BJ (cell line): ENCODE data around the gene ZBTB48. TPM values are rescaled to one million over a fixed set of nuclear protein-coding genes. Genes with fewer than 3 reads are reported as not detected.

ENCODE experiments used
- CTCF ChIA-PET: fragments of 350-600 bp; formaldehyde crosslinking; extraction: SDS; loops from one replicate; lab custom pipeline; 2021; ENCODE audit warnings: antibody characterized with exemption, inconsistent platforms; lab: Yijun Ruan, JAX
- POLR2A ChIA-PET: fragments of 300-600 bp; sonication (Branson Sonifier 250); formaldehyde crosslinking; extraction: SDS; loops from one replicate; lab custom pipeline; 2021; ENCODE audit warnings: antibody characterized with exemption; lab: Charles Lee
- DNase-seq: peaks from one replicate; pipeline ENCODE4 v3.0.0-alpha.2; 2011; ENCODE audit warnings: low read depth
- H3K27me3 ChIP-seq: 2 replicates; pipeline ENCODE4 v1.6.0; 2011; ENCODE audit warnings: low read length; ENCODE audit not compliant: control insufficient read depth, insufficient read depth
- H3K36me3 ChIP-seq: 2 replicates; pipeline ENCODE4 v1.5.1; 2011; ENCODE audit warnings: low read length; ENCODE audit not compliant: control insufficient read depth, insufficient read depth
- H3K4me3 ChIP-seq: 2 replicates; pipeline ENCODE4 v1.5.1; 2011; ENCODE audit warnings: low read depth, mild to moderate bottlenecking, control low read depth, low read length
- polyA plus RNA-seq: library from polyadenylated mRNA; depleted of rRNA; stranded (reverse); fragments of >200 nt; gene quantifications from 2 replicates; pipeline ENCODE4 v1.2.3, GENCODE V29; 2011
- TF ChIP-seq, protein P1 (sequence below): IDR thresholded peaks from 2 replicates; pipeline ENCODE4 v1.5.1; 2011; ENCODE audit warnings: low read depth, mild to moderate bottlenecking, control low read depth, inconsistent platforms, low read length, moderate library complexity; ENCODE audit not compliant: insufficient read depth

ZBTB48 gene
- polyA plus RNA-seq, 1 experiment = 14.0 TPM

DNA sequence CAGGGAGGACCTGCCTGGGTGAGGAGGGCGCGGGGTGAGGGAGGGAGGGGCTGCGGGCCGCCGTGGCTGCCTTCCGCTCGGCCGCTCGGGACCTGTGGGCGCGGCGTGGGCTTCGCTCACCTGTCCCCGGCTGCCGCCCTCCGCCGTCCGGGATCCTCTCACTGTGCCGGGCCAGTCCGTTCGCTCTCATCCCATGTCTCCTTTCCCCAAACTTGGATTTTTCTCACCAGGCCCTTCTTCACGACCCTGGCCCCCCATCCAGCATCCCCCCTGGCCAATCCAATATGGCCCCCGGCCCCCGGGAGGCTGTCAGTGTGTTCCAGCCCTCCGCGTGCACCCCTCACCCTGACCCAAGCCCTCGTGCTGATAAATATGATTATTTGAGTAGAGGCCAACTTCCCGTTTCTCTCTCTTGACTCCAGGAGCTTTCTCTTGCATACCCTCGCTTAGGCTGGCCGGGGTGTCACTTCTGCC, 362 bp downstream of the ZBTB48 start:
- no peaks in the 10 kb centered on the region for H3K27me3 ChIP-seq
- no peak for DNase-seq
- TF ChIP-seq, protein P1, sequence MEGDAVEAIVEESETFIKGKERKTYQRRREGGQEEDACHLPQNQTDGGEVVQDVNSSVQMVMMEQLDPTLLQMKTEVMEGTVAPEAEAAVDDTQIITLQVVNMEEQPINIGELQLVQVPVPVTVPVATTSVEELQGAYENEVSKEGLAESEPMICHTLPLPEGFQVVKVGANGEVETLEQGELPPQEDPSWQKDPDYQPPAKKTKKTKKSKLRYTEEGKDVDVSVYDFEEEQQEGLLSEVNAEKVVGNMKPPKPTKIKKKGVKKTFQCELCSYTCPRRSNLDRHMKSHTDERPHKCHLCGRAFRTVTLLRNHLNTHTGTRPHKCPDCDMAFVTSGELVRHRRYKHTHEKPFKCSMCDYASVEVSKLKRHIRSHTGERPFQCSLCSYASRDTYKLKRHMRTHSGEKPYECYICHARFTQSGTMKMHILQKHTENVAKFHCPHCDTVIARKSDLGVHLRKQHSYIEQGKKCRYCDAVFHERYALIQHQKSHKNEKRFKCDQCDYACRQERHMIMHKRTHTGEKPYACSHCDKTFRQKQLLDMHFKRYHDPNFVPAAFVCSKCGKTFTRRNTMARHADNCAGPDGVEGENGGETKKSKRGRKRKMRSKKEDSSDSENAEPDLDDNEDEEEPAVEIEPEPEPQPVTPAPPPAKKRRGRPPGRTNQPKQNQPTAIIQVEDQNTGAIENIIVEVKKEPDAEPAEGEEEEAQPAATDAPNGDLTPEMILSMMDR = no peak
- ChIA-PET CTCF (interaction anchor here (0.6 to 2.3 kb wide), 5 partner anchors 9 to 90 kb away, joined by 3 to 10 read pairs (median 3); partner anchors contain the start of genes NOL9 and TAS1R1), POLR2A (interaction anchor here (0.7 kb wide), 1 partner anchor 9 kb away, joined by 7 read pairs; no protein-coding TSS in a partner anchor)
- H3K4me3 ChIP-seq = peak overlapping the region; percentile 97
- no peaks in the 10 kb centered on the region for H3K36me3 ChIP-seq

DNA sequence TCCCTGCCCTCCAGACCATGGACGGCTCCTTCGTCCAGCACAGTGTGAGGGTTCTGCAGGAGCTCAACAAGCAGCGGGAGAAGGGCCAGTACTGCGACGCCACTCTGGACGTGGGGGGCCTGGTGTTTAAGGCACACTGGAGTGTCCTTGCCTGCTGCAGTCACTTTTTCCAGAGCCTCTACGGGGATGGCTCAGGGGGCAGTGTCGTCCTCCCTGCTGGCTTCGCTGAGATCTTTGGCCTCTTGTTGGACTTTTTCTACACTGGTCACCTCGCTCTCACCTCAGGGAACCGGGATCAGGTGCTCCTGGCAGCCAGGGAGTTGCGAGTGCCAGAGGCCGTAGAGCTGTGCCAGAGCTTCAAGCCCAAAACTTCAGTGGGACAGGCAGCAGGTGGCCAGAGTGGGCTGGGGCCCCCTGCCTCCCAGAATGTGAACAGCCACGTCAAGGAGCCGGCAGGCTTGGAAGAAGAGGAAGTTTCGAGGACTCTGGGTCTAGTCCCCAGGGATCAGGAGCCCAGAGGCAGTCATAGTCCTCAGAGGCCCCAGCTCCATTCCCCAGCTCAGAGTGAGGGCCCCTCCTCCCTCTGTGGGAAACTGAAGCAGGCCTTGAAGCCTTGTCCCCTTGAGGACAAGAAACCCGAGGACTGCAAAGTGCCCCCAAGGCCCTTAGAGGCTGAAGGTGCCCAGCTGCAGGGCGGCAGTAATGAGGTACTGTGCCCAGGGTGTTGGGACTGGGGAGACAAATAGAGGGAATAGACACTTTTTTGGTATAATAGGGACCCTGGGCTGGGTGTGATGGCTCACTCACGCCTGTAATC, 1.0 kb downstream of the ZBTB48 start:
- ChIA-PET POLR2A (no interaction called here), CTCF (interaction anchor here (0.6 to 2.3 kb wide), 4 partner anchors 8 to 91 kb away, joined by 3 to 10 read pairs (median 4); partner anchors contain the start of genes NOL9 and TAS1R1)
- peak overlapping the region; percentile 97 for H3K4me3 ChIP-seq
- TF ChIP-seq, protein P1 = no peak
- DNase-seq = no peak
- H3K27me3 ChIP-seq = no peaks in the 10 kb centered on the region
- H3K36me3 ChIP-seq = no peaks in the 10 kb centered on the region

DNA sequence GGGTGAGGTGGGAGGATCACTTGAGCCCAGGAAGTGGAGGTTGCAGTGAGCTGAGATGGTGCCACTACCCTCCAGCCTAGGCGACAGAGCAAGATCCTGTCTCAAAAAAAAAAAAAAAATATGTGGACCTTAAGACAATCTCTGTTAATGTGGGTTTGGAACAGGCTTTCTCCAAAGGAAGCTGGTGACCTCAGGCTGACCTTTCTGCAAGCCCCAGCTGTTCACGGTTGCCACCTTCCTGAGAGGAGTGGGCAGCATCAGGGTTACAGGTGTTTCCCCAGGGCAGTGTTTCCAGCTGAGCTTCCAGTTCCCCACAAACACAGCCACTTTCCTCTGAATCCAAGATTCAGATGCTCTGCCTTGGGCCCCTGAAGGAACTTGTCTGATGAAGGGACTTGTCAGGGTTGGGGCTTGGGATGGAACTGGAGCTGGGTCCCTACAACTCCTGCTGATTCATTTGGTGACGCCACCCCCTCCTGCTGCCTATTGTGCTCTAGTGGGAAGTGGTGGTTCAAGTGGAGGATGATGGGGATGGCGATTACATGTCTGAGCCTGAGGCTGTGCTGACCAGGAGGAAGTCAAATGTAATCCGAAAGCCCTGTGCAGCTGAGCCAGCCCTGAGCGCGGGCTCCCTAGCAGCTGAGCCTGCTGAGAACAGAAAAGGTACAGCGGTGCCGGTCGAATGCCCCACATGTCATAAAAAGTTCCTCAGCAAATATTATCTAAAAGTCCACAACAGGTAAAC, 1.9 kb downstream of the ZBTB48 start:
- H3K27me3 ChIP-seq = no peaks in the 10 kb centered on the region
- TF ChIP-seq, protein P1 = no peak
- no peaks in the 10 kb centered on the region; the same call in 1 of the 2 replicates for H3K36me3 ChIP-seq
- CTCF ChIA-PET = interaction anchor here (1.1 to 2.3 kb wide), 3 partner anchors 15 to 27 kb away, joined by 4 to 10 read pairs (median 6); partner anchors contain the start of genes NOL9 and TAS1R1
- no peak overlapping the region for H3K4me3 ChIP-seq
- POLR2A ChIA-PET = no interaction called here
- no peak for DNase-seq

DNA sequence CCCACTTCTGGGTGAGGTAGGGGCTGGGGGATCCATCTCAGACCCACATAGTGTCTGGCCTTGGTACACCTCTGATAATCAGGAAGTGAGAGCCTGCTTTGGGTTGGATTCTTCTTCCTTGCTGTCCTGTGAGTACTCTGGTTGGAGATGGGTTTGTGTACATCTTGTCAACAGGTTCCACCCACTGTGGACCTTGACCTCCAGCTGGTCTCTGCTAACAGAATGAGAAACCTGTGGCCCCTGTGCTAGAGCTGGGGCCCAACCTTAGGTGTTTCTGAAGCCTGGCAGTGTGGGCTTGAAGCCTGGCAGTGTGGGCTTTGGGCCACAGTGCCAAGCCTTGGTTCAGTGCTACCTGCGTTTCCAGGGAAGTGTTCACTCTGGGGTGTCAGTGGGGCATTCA, 2.6 kb downstream of the ZBTB48 start:
- Histone ChIP-seq H3K36me3 (peaks cover 3% of the 10 kb centered on the region), H3K4me3 (no peak overlapping the region), H3K27me3 (no peaks in the 10 kb centered on the region)
- ChIA-PET POLR2A (no interaction called here), CTCF (interaction anchor here (1.1 to 1.9 kb wide), 2 partner anchors 14 to 28 kb away, joined by 4 to 6 read pairs; partner anchors contain the start of genes NOL9 and TAS1R1)
- TF ChIP-seq, protein P1 = no peak
- DNase-seq = no peak
